Hair follicular keratinocyte (primary cell): ENCODE data around the gene PWP2. TPM values are rescaled to one million over a fixed set of nuclear protein-coding genes. Genes with fewer than 3 reads are reported as not detected.

ENCODE experiments used
- total RNA-seq: library from RNA; depleted of rRNA; stranded (reverse); fragments of >200 nt; gene quantifications from 2 replicates; pipeline ENCODE4 v1.2.3, GENCODE V29; 2015

The PWP2 gene
- 35.1 and 39.1 TPM in 2 replicates for total RNA-seq

DNA sequence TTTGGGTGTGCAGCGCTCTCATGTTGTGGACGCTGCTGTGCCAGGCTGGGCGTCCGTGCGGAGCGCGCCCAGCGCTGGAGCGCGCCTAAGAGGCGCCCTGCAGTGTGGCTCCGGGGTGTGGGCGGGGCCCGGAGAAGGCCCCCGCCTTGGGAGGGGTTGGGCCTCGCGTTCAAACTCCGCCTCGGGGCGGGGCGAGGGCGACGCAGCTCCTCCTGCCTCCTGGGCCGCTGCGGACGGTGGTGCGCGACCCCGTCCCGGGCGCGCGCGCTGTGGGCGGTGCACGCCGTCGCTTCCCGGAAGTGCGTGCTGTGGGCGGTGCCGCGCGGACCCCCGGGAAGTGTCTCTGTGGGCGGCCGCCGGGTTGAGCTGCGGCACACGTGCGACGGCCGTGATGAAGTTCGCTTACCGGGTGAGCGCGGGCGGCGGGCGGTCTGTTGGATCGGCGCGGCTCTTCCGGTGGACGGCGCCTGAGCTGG lies at the start of gene PWP2:
Gene PWP2, plus strand, starts transcription at position 374 of the 476 bp plus-strand sequence. Its CDS starts 18 bp downstream, at position 392.

Other genes starting within 250 kb of the PWP2 start
- 25.2 and 33.3 TPM in 2 replicates for gene AGPAT3, start 242.2 kb upstream of the PWP2 start, total RNA-seq
- gene TRAPPC10, start 95.1 kb upstream of the PWP2 start, total RNA-seq: 12.7 and 13.2 TPM in 2 replicates
- gene GATD3, start 26.3 kb downstream of the PWP2 start, total RNA-seq: 25.0 and 37.2 TPM in 2 replicates
- 0.57 and 1.0 TPM in 2 replicates for gene ICOSLG, start 133.5 kb downstream of the PWP2 start, total RNA-seq
- gene DNMT3L, start 154.5 kb downstream of the PWP2 start, total RNA-seq: not detected in 2 replicates
- gene AIRE, start 178.5 kb downstream of the PWP2 start, total RNA-seq: not detected in 2 replicates
- 99.3 and 102 TPM in 2 replicates for gene PFKL, start 192.7 kb downstream of the PWP2 start, total RNA-seq
- gene CFAP410, start 232.0 kb downstream of the PWP2 start, total RNA-seq: 11.2 and 15.1 TPM in 2 replicates
- 0.46 TPM in 1 of 2 replicates, not detected in the other for gene TRPM2, start 246.2 kb downstream of the PWP2 start, total RNA-seq